HG03378 (cell line): Measurements from ENCODE around the gene PRKN.

Experiments used
- ATAC-seq: cut with Tn5 transposase; IDR thresholded peaks from one replicate; pipeline ENCODE4 v1.9.1; 2021; ENCODE audit warnings: mild to moderate bottlenecking, moderate library complexity; ENCODE audit not compliant: unreplicated experiment

PRKN gene

DNA sequence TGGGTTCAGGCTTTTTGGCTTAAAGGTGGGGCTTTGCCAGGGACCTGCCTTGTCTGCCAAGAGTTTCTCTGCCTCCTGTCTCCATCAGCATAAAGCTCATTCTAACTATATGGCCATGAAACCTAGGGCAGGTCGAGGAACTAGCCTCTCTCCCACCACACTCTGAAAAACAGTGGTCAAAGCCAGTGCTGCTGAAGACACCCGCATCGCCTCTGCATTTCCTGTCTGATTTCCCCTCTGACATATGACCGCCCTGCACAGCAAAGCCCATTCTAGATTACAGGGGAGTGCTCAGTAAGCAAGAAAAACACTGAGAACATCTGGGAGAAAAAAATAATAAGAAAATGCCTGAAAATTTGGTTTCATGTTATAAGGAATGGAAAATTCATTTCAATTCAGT is 573.6 kb downstream of the PRKN start:
- ATAC-seq: no peak

DNA sequence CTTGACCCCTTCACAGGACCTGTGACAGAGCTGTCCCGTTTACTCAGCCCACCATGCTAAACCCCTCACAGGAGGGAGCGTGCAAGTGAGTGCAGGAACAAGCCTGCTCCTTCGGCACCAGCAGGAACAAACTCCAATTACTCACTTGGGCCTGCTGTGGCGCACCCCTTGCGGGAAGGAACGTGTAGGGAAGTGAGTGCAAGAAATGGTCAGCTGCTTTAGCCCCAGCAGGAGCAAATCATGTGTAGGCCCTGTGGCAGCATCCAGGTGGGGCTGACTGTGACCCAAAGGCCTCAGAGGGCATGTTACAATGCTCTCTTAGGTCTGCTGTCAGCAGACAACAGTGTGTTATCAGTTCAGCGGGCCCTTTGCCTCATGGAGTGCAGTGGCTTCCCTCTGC is 574.4 kb downstream of the PRKN start:
- no peak for ATAC-seq

DNA sequence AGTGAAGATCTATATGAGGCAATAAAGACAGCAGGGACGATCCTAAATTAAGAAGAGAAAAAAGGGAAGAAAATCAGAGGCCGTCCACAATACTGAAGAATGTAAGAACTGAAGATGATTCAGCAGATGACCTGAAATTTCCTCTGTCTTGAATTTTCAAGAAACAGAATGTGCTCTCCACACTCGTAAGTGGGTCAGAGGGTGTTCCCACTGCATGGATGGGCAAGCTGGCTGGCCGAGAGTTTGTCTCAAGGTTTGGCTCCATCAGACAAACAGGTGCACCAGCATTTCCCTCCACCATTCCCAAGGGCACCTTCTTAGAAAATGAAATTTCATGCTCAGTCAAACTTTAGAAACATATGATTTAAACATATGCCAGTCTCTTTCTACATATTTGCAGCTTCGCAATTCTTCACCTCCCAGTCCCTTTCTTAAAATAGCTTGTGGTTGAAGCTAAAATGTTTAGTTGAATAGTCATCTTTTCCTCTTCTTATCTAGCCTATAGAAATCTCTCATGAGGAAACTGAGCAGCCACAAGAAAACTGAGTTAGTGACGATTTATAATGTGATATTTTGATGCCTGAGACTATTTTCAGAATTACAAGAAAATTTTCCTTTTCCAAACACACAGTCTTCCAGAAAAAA is 576.4 kb downstream of the PRKN start:
- no peak for ATAC-seq

DNA sequence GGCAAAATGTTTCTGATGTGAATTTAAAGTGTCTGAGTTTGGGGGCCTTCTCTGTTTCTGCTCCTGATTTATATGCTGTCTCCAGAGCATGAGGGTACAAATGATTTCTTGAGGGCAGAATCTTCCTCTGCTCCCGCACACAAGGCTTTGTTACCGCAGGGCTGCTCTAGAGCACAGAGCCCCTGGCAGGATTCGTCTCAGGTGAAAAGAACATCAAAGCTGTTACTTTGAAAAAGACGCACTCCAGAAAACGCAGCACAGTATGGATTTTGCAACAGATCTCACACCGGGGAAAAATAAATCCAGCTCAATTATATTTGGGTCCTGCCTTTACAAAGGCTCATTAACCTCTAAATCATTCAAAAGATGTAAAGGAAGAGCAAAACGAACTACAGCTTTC is 577.3 kb downstream of the PRKN start:
- ATAC-seq: no peak

DNA sequence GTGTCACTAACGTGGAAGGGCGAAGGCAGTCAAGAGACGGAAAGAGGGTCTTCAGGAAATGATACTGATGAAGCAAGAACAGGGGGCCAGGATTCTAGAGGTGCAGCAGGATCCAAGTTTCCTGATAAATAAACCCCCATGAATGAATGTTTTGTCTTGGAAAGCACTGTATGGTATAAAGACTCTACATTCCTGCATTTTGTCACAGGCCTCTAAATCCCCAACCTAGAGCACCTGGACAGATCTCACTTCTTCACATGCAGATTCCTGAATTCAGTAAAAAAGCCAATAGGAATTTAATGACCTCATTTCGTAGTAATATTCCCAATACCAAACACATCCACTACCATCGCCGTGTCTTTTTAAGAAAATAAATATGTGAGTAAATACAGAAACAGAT is 577.8 kb downstream of the PRKN start:
- no peak for ATAC-seq

DNA sequence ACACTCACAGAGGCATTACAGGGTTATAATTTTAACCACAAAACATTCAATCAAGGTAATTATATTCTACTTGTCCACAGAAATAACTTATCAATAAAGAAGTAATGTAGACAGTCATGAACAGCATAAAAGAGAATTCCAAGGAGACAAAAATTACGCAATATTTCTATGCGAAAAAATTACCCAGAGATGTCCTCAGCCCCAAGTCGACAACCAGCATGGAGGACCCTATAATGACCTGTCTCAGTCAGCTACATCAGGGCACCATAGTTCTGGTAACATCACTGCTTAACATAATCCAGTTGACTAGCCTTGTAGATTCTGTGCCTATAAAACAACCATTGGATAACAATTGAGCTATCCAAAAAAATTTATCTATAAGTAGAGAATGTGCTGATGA is 579.8 kb downstream of the PRKN start:
- no peak for ATAC-seq

DNA sequence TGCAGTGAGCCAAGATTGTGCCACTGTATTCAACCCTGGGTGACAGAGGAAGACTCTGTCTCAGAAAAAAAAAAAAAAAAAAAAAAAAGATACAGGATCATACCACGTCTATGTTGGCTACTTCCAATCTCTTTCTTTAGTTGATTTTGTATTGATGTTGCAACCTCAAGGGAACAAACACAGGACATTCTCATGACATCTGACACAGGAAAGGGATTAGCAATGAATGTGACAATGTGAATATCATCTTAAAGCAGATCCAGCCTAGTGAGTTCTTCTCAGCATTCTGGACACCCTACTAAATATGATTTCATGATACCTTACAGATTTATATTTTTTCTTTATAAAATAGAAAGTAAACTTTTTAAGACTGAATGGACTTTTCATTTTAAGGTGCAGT is 580.3 kb downstream of the PRKN start:
- ATAC-seq: no peak

DNA sequence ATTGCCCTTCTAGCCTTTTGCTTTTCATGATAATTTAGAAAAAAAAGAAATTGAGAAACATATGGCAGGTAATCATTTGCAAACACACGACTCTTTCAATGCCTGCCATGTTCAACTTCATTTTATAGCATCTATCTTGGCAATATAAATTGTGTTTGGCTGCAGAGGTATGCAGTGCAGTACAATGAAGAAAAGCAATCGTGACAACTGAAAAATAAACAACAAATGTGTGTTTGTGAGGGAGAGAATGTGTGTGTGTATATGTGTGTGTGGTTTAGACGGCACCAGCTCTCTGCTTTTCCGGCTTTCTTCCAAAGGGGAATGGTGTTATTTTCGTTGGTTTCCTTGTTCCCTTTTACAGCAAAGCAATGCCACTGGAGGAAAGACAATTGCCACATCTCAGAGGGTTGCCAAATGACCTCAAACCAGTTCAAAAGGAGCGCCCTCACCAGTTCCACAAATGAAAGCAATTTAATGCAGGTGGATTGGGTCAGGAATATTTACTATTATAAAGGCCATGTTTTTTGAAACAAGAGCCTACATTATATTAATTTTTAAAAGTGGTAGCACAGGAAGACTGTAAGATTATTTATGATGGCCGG is 587.2 kb downstream of the PRKN start:
- no peak for ATAC-seq

DNA sequence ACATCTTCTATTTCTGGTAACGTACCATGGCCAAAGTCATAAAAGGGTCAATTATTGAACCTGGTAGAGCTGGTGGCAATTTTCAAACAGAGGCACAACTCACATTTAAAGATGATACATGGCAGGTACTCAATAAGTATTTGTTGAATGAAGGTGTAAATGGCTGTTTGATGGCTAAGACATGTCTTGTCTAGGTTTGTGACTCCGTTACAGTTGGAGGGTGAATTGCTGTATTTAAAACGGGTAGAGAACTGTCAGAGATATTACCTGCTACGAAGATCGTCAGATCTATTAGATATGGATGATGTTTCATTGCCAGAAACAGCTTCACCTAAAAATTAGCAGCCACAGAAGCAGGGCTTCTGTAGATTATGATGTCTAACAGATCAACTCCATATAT is 601.9 kb downstream of the PRKN start:
- ATAC-seq: no peak

DNA sequence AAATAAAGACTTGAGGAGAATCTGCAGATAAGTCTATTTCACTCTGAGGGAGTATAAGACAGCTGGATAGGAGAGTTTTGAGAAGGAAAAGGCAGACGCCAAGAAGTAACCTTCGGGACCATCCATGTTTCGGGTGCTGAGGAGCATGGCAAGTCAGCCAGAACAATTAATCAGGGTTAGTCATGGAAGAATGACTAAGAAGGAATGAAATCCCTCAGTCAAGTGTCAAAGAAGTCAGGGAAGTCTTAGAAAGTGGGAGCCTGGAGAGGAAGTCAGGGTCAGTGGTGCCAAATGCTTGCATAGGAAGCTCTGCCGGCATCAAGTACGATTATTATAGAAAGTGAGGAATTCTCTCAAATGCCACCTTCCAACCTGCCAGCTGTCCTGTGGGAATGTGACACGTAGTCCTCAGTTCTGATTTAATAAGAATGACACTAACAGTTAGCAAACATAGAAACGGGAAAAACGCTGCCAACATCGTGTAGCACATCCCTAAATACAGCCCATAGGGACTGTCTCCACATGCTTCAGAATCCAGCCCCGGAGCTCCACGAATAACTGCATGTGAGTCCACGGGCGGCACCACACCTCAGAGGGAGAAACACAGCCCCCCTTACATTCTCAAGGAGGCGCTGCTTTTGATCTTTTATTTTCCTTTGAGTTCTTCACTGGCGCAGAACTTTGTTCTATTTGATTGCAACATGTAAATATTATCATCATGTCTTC is 602.7 kb downstream of the PRKN start:
- no peak for ATAC-seq

DNA sequence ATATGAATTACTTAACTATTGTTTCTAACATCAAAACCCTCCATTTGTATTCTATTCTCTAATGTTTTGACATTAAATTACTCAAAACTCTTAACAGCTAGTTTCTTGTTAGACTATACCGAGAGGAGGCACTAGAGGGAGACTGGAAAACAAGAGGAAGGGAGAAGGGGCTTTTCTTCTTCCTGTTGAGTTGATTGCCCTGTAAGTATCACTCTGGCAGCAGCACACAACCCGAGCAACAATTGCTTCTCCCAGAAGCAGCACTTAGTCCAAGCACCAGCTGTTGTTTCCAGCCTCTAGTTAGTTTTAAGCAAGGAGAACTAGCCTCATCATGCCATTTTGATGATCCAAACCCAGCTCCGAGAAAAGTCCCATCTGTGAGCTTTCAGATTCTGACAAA is 603.8 kb downstream of the PRKN start:
- ATAC-seq: no peak

DNA sequence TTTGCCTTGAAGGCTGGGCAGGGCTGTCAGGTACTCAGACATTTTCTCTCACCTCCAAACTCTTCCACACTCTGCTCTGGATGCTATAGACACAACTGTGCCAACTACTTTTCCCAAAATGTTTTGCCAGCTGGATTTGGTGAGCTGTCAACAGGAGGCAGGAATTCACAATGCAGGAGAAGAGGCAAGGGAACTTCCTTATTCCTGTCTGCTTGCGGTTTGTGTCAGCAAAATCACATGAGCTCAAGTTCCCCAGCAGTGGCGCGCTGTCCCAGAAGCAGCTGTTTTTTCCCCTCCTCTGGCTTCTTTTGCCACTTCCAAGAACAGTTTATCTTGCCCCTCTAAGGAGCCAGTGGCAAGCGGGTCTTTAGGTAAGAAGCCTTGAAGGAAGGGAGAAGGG is 608.2 kb downstream of the PRKN start:
- ATAC-seq: no peak

DNA sequence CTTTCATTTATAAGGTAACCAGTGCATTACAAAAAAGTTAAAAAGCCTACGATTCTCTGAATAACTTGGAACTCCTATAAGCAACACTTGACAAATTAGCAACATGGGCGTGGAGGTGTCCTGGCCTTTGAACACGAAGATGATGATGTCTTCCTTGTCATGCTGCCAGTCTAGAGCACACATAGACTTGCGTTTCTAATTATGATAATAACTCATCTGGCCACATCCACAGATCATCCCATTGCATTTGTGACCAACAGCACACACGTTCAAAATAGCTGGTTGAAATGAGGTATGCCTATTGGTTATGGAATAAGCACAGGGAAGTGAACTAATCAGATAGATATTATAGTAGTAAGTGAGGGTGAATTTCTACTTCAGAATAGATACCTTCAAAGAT is 608.9 kb downstream of the PRKN start:
- ATAC-seq: no peak

DNA sequence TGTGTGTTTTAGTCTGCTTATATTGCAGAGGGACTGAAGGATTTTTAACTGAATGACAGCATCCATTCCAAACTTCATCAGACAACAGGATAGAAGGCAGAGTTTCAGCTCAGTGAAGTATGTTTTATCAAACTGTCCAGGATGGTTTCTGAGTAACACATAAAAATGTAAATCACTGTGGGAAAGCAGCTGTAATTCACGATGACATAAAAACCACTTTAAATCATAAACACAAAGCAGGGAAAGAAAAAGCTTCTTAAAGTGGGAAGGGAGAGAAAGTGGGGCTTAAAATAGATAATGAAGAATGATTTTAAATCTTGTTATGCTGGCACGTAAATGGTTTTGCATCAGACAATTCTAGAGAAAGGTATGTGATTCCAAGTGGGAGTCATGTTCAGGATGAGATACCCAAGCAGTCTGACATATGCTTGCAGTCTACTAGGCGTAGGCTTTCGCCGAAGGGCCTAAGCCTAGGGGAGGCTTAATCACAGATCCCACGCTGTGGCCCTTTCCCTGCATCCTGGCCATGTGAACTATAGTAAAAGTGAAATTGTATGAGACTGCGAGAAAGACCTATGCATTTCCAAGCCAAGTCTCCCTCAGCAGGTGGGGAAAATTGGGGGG is 610.6 kb downstream of the PRKN start:
- no peak for ATAC-seq

DNA sequence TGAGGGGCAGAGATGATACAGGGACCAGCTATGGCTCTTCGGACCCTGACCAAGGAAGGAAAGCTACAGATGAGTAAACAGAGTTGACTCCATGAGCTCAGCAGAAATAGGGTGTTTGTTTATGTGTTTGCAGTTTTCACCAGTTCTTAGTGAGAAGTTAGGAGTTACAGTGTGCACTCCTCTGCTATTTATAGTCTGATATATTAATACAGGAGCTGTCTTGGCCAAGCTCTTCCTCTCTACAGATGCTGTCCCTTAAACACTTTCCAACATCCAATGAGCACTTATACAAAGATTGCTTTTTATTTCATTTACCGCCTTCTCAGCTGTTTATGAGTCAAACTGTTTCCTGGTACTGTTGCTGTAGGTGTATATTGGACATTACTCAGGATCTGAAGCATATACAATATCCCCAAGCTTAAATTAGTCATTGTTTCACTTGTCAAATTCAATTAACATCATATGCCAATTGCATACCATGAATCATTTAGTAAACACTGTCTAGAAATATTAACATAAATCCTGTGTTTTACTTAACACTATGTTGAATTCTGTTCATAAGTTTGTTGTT is 618.0 kb downstream of the PRKN start:
- no peak for ATAC-seq

DNA sequence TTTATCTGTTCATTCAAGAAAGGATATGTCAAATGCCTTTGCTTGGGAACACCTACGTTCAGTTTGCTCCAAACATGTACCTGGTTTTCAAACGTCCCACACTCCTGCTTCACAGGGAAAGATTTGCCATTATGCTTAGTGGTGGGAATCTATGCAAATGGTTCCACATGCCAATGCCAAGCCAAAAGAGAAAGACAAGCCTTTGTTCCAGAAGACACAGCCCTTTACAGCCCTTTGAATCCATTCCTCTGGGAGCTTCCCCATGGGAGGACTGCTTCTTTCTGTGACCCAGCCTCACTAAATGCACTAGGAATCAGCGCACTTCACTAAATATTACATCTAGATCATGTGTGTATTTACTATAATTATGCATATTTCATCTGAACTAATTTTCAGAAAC is 619.5 kb downstream of the PRKN start:
- no peak for ATAC-seq

DNA sequence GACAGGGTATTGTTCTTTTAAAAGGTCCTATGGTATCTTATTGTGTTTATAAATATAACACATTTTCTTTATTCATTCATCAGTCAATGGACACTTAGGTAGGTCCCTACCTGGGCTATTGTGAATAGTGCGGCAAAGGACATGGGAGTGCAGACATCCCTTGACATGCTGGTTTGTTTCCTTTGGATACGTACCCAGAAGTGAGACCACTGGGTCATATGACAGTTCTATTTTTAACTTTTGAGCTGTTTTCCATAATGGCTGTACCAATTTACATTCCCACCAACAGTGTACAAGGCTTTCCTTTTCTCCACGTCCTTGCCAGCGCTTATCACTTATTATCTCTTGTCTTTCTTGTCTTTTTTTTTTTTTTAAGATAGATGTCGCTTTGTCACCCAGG is 627.5 kb downstream of the PRKN start:
- no peak for ATAC-seq

DNA sequence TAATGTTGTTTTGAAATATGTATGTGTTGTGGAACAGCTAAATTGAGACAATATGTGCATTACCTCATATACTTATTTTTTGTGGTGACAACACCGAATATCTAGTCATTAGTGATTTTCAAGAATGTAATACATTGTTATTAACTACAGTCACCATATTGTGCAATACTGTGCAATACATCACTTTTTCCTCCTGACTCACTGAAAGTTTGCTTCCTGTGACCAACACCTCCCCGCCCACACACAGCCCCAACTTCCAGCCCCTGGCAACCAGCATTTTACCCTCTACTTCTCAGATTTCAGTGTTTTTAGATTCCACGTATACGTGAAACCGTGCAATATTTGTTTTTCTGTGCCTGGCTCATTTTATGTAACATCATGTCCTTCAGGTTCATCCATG is 627.9 kb downstream of the PRKN start:
- ATAC-seq: no peak

DNA sequence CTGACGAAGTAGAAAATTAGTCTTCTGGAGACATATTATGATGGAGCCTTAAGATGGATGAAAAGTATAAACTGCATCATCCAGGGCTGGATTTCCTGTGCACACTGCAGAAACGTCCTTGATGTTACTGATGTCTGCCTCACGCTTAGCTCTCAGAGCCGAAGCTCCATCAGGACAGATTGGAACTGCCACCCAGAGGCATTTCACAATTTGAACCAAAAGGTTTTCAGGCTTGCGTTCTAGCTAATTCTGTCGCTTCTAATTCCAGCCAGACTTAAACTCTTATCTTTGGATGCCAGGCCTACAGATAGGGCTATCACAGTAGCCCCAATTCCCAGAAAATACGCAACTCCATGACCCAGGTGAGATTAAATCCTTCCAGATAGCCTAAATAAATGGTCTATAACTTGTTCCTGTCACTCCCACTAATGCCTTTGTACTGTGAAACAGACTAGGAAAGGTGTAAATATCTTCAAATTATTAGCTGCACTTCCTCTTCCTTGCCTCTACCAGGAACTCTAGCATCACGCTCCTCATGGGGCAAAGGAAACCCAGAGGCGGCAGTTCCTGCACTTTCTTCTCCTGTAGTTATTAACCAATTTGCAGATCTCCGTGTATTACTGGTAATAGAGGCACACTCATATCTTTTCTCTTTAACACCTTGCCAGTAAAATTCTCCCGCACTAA is 634.6 kb downstream of the PRKN start:
- no peak for ATAC-seq

DNA sequence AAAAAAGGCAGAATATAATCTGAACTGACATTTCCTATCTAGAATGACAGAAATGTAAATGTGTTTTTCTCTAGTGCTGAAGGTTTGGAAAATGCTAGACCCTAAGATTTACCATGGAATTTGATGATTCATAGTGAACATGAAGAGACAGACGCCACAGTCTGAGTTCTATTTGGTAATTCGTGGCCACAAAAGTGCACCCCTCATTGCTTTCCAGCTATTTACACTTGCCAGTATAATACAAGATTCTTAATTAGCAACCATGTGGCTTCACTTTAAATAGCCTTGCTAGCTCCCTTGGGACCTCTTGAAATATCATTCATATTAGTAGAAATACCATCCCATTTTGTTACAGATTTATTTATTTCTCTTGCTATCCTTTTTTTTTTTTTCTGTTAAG is 636.8 kb downstream of the PRKN start:
- no peak for ATAC-seq

DNA sequence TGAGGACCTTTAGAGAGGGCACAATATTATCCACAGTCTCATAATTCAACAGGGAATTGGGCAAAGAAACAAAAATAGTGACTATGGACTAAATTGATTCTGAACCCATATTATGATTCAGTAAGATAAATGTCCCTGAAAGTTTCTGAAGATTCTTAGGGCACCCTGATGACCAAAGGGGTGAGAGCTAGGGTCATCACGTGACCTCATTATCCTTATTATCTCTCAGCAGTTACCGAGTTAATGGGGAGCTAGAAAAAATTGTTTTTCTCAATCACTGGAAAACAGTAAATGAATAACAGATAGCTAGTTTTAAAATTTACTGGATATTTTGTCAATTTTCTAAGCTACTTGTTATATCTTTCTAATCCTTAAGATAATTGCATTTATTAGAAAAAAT is 639.5 kb downstream of the PRKN start:
- no peak for ATAC-seq
